HTR-8/SVneo (cell line): ENCODE data around the gene TMEM174.
A peak's percentile ranks its signal among the peaks of the same experiment; 100 is the strongest.
"Not testable (repeated sequence)": the region's sequence is repeated elsewhere in the genome, so short reads cannot be mapped to it uniquely, and the experiment has no call there.

Source experiments
- DNase-seq: peaks from one replicate; pipeline ENCODE4 v3.0.0; 2011; ENCODE audit warnings: low spot score, mixed read lengths; ENCODE audit not compliant: insufficient read length
- FAIRE-seq: peaks from 2 replicates; lab custom pipeline; 2011; peaks lifted over from hg19 to GRCh38; lab: Jason Lieb, UNC

The TMEM174 gene

GRCh38 chr5:73215891-73216610 lies 43.1 kb downstream of the TMEM174 start:
- FAIRE-seq (peak; percentile 84), DNase-seq (peak; percentile 84)

- FAIRE-seq = no peak
Measured at GRCh38 chr5:73218552-73219171, 45.7 kb downstream of the TMEM174 start.

GRCh38 chr5:73219336-73219735 lies 46.3 kb downstream of the TMEM174 start:
- not testable (repeated sequence) for DNase-seq, FAIRE-seq

More at GRCh38 chr5:73218552-73219171, 45.7 kb downstream of the TMEM174 start:
- DNase-seq = peak; percentile 41

- no peak for FAIRE-seq
- no peak for DNase-seq
Measured at GRCh38 chr5:73221161-73221560, 48.2 kb downstream of the TMEM174 start.

- DNase-seq = no peak
- FAIRE-seq = no peak
Measured at GRCh38 chr5:73221726-73222125, 48.7 kb downstream of the TMEM174 start.

- no peak for FAIRE-seq
- no peak for DNase-seq
Measured at GRCh38 chr5:73222173-73222572, 49.2 kb downstream of the TMEM174 start.
